HG03520 (cell line): ENCODE data around the gene OSBPL2.

ENCODE experiments used
- ATAC-seq: cut with Tn5 transposase; IDR thresholded peaks from one replicate; pipeline ENCODE4 v1.9.1; 2021; ENCODE audit warnings: mild to moderate bottlenecking, moderate library complexity; ENCODE audit not compliant: unreplicated experiment

OSBPL2 gene

DNA sequence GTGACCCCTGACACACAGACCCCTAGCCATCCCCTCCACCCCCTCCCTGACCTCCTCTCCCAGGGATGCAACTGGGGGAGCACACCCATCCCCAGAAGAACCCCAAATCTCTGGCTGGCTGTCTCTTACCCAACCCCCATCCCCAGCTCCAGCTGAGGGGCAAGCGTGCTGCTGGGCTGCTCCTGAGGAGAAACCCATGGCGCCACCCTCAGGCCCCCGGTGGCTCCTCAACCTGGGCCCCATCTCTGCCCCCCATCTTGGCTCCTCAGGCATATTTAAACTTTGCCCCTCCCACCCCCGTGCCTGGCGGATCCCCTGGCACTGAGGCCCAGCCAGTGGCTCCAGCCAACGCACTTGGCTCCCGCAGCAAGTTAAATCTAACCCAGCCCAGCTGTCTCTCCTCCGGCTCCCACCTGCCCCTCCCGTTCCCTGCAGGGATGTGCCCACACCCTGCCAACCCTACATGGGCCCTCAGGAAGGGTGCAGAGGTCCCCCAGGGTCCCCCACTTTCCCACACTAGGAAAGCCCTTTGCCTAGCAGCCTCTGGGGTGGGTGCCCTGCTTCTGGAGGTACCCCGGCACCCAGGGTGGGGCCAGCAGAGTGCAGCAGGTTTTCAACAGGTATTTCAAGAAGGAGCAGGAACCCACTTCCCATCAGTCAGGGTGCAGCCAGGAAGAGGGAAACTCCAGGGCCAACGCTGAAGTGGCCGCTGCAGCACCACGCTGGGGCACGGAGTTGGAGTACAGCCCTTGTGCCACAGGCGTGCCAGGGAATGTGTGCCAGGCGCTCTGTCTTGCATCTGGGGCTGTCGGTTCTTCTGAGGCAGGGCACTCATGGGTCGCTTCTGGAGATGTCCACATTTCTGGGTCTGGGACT is 5.3 kb upstream of the OSBPL2 start:
- no peak for ATAC-seq

DNA sequence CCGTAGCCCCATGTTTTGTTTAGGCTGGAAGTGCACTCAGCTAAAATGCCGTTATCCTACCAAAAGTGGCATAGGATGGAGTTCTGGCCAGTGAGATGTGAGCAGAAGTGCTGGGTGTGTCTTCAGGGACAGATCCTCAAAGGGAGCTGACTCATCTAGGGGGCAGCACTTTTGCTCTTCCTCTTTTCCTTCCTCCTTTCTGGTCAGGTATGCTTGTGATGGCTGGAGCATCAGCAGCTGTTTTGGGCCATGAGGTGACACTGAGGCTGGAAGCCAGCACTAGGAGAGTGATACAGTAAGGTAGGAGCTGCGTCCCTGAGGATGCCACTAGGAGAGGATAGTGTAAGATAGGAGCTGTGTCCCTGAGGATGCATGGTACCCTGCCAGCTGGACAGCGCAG is 4.6 kb upstream of the OSBPL2 start:
- no peak for ATAC-seq

DNA sequence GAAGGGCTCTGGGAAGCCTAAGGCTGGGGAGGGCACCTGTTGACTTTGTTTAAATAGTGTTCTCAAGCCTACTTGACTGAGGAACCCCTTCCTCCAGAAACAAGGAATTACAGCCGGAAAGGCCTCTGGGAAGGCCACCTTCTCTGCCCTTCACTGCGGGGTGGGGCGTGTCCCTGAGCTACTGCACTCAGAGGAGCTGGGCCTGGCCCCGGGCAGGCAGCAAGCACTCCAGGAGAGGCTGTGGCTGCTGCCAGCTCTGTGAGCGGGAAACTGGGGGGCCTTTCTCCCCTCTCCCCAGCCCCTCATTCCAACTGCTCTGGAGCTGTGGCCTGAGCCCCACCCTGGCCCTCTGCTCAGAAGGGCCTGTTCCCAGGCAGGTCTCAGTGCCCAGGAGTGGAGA is 4.0 kb upstream of the OSBPL2 start:
- ATAC-seq = no peak

DNA sequence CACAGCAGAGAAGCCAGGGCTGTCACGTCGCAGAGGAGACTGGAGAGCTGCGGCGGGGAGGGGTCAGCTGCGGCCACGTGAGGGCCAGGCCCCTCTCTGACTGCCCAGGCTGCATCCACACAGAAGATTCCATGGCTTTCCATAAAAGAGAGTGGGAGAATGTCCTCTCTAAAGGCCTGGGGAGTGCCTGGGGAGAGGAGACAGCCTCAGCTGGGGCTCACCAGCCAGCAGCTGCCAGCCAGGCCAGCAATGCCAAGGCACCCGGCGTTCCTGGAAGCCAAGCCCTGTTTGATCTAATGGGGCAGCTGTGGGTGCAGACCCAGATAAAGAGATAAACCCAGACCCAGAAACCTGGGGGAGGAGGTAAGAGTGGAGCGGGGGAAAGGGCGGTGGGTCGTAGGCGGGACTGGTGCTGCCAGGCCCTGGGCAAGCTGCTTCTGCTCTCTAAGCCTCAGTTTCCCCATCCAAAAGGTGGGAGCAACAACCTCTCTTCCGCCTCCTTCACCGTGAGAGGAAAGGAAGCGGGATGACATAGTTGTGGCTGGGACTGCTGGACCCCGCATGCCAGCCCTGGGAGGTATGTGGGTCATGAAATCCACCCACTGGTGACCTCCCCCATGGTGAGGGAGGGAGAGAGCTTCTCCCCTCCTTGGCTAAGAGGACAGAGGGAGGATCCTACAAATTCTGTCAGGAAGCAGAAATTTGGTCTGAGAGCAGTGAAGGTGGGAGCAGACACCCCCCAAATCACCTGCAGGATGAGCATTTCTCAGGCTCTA is 3.1 kb upstream of the OSBPL2 start:
- ATAC-seq = no peak

DNA sequence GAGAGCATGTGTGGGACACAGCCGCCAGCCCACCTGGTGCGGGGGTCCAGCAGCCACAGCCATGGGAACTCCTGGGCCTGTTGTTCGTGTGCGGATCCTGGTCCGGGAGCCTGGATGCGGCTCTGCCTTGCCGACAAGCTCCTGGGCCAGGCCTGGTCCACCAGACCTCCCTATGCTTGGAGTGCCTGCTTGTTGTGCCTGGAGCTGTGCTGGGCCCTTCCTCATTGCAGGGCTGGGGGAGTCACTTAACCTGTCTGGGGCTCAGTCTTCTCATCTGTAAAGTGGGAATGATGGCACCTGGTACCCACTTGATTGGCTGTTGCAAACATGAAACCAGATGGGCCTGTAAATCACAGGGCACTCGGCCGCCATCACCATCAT is 2.6 kb upstream of the OSBPL2 start:
- ATAC-seq = no peak

DNA sequence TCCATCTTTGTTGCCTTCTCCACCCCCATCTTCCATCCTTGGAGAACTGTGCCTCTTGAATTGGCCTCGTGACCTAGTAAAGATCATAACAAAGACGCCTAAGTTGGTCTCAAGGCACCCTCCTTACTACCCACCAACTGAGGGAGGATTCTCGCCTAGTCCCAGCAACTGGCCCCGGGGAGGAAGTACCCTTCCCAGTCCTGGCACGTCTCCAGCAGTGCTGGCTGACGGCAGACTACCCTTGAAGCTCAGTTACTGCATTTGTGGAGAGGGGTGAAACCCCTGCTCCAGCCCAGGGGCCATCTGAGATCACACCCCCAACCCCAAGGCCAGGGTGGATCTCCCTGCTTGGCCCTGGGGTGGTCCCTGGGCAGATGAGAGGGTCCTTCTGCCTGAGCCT is 2.1 kb upstream of the OSBPL2 start:
- no peak for ATAC-seq

DNA sequence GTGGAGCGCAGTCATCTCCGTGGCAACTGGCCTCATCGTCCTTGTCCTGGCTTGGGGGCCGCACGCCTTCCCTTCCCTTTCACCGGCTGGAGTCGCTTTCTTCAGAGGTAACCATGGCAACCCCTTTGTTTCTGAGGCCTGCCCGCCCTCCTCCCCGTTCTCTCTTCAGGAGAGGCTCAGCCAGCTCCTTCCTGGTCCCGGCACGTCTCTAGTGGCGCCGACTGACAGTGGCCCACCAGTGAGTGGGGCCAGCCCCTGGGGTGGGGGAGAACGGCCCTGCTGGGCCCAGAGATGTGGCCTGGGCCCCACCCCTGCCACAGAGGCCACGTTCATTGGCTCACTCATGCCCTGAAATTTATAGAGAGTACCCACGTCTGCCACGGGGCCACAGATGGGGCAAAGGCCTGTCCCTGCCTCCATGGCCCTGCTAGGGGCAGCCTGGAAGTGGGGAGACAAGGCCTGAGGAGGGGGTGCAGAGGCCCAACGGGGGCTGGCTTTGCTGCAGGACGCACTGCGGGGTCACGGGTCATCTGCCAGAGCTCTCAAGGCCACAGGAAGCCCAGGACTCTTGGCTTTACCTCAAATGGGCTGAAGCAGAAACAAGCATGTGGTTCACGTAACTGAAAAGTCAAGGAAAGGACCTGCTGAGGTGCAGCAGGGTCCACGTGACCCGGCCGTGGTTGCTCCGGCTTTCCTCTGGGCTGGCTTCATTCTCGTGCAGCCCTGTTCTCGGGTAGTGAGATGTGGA is 1.4 kb upstream of the OSBPL2 start:
- no peak for ATAC-seq

DNA sequence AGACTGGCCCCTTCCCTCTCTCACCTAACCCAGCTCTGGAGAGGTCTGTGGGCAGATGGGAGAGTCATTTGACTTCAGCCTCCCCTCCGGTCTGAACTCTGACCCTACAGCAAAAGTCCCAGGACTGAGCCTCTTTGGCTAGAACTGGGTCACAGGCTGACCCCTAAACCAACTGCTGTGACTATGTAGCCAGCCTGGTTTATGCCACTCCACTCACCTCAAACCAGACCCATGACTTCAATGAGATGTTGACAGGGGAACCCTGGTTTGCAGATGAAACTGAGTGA is 864 bp upstream of the OSBPL2 start:
- no peak for ATAC-seq

DNA sequence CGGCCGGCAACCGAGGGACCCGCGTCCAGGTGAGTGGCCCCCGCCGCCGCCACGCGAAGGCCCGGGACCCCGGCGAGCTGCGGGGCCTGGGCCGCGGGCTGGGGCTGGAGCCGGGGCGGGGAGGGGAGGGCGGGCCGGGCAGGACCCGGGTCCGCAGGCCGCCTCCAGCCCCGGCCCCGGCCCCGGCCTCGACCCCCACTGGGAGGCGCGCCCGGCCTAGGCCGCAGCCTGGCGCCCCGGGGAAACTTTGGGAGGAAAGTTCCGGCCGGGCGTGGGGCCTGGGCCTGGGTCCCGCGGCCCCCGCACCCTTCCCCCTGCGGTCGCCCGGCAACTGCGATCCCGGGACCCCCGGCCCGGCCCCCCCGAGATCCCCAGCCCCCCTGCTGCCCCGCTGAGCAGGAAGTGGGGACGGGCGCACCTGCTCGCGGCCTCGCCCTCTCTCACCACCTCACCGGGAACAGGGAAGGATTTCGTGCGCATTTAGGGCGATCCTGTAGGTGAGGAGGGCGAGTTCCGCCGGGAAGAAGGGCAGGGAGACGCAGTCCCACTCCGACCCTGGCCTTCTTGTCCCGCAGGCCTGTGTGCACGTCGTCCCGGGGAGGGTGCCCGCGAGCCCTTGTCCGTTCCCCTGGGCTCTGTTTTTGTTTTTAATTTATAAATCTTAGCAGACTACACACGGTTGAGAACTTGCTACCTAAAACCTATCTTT is 402 bp downstream of the OSBPL2 start:
- ATAC-seq = no peak

GRCh38 chr20:62239278-62239879 is 1.1 kb downstream of the OSBPL2 start:
- ATAC-seq = no peak

DNA sequence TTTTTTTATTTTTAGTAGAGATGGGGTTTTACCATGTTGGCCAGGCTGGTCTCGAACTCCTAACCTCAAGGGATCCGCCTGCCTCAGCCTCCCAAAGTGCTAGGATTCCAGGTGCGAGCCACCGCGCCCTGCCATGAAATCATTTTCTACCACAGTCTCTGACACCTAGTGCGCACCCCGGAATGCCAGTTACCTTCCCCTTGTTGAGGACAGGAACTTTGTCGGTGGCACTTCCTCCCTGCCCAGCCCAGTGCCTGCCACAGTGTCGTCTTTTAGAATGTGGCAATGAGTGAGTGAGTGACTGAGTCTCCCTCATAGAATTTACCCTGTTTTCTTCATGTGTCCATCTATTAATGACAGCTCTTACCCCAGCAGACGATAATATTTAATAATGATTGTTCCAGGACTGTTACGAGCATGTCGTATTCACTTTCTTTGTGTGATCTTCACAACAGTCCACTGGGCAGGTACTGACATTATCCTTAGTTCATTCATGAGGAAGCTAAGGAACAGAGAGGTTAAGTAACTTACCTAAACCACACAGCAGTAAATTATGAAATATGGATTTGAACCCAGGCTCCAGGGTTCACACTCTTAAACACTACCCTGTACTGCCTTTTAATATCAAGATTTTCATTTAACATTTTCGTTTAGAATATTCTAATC is 1.8 kb downstream of the OSBPL2 start:
- ATAC-seq = no peak

- ATAC-seq = no peak
Measured at GRCh38 chr20:62241506-62241905, 3.2 kb downstream of the OSBPL2 start.

- no peak for ATAC-seq
Measured at GRCh38 chr20:62242176-62242575, 3.9 kb downstream of the OSBPL2 start.

DNA sequence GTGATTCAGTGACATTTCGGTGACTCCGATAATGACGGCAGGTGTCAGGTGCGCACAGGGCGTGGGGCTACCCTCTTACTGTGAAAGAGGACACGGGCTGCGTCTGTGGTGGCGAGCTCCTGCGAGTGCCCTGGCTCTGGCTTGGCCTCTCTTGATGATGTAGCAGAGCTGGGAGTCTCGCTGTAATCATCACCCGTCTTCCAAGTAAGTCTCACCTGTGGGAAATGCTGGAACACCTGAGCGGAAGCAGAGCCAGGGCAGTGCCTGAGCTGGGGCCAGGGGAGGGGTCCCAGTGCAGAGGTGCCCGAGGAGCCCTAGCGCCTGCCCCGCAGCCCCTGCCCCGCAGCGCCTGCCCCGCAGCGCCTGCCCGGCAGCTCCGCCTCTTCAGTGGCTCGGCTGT is 4.8 kb downstream of the OSBPL2 start:
- no peak for ATAC-seq

DNA sequence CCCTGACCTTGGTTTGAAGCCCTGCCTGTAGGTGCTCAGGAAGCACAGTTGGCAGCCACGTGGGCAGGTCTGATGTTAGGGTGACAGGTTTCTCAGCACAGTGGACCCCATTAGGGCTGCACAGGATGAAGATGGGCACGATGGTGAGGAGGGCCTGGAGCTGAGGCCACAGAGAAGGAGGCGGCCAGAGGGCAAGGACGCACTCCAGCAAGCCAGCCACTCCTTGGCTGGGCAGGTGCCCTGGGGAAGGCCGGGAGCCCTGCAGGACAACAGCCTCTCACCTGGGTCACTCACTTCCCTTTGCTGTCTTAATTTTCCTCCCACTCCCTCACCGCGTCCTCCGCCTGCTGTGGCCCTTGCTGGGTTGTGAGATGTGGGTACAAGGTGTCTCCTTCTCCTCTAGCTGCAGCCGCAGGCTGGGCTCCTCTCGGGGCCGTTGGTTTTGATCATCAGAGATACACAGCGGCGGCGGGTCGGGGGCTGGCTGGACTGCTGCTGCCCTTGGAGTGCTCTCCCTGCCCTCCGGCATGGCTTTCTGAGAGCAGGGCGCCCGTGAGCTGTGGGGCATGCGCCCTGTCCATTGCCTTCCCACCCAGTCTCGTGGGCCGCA is 5.7 kb downstream of the OSBPL2 start:
- no peak for ATAC-seq

DNA sequence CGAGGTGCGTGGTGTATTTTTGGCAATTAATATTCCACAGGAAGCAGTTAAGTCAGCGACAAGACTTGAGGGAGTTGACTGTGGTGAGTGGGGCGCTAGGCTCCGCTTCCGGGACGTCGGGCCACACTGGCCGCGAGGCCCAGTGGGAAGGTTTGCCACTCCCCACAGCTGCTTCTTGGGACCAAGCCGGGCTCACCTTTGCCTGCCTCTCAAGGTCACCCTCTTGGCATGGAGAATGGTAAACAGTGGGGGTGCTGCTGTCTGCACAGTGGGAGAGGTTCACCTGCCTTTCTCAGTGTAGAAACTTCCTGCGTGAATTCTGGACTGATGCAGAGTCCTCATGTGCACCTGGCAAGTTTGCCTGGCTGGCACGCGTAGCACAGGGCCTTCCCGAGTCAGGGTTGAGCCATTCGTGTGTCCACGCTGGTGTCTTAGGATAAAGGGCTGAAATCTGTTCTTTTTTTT is 6.4 kb downstream of the OSBPL2 start:
- ATAC-seq = no peak

DNA sequence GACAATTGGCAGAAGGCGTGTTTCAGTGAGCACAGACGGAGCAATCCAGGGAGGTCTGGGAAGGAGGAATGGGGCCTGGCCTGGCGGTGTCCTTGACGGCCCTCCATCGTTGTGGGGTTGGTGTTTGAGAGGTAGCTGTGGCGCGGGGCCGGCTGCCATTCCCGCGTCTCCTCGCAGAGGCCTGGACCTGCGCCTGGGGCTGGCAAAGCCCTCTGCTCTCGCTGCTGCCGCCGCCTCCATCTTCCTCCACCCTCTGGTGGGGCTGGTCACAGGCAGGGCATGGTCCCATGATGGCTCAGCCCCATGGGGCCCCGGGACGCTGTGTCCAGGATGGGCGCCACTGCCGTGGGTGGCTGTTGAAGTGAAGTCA is 7.6 kb downstream of the OSBPL2 start:
- ATAC-seq = no peak

GRCh38 chr20:62246431-62246830 is 8.1 kb downstream of the OSBPL2 start:
- no peak for ATAC-seq

- ATAC-seq = no peak
Measured at GRCh38 chr20:62246872-62247652, 8.7 kb downstream of the OSBPL2 start.
